K562 (cell line): Measurements from ENCODE around the gene USP24. TPM values are rescaled to one million over a fixed set of nuclear protein-coding genes. Genes with fewer than 3 reads are reported as not detected.

ENCODE experiments used
- ATAC-seq: fragments of 200-7000 bp; cut with Tn5 transposase; 3 replicates; pipeline ENCODE4 v1.9.1; 2020; ENCODE audit warnings: moderate library complexity
- BruUV-seq: library from RNA; stranded (reverse); fragments of 400-500 nt; replicated peaks from 2 replicates; lab custom pipeline; 2021; lab: Mats Ljungman, UMichigan
- CTCF ChIA-PET: fragments of 300-600 bp; formaldehyde crosslinking; extraction: SDS; loops from one replicate; lab custom pipeline; 2021; ENCODE audit warnings: low intra/inter-chr PET ratio; lab: Yijun Ruan, JAX
- POLR2A ChIA-PET: fragments of 300-600, 350-650 bp; sonication (Branson Sonifier 250); formaldehyde crosslinking; extraction: SDS; loops from one replicate; lab custom pipeline; 2021; ENCODE audit warnings: antibody characterized with exemption, inconsistent platforms; lab: Yijun Ruan, JAX
- DNase-seq, 4 experiments: peaks; one replicate each; pipeline versions ENCODE4 v3.0.0 to v3.0.0-alpha.2; 2011 to 2018; ENCODE audit warnings: low spot score in 3 of 4, mixed read lengths in 3 of 4; ENCODE audit errors: extremely low read depth in 1 of 4
- FAIRE-seq: peaks from 2 replicates; lab custom pipeline; 2011; peaks lifted over from hg19 to GRCh38; lab: Jason Lieb, UNC
- H2AFZ ChIP-seq: 2 replicates; pipeline ENCODE4 v1.6.0; 2011; ENCODE audit warnings: low read depth, low read length, control low read depth, inconsistent platforms
- H3K27ac ChIP-seq: fragments of 200-600 bp; 3 replicates; pipeline ENCODE4 v1.8.0; 2011; ENCODE audit warnings: low read depth, mild to moderate bottlenecking, control low read depth, inconsistent platforms, low read length, moderate library complexity, mixed read lengths; ENCODE audit errors: extremely low read depth
- H3K27me3 ChIP-seq, 2 experiments: fragments of 300-600 bp in 1 of 2; 2 replicates in 1 of 2; 3 replicates in 1 of 2; pipeline versions ENCODE4 v1.6.0 to v1.8.0; 2011; ENCODE audit warnings: inconsistent platforms in 2 of 2, low read length in 2 of 2, mild to moderate bottlenecking in 1 of 2, mixed read lengths in 1 of 2, moderate library complexity in 1 of 2; ENCODE audit not compliant: control insufficient read depth in 2 of 2, insufficient read depth in 2 of 2
- H3K36me3 ChIP-seq: fragments of 300-600 bp; 3 replicates; pipeline ENCODE4 v1.8.0; 2011; ENCODE audit warnings: mild to moderate bottlenecking, low read length, inconsistent platforms; ENCODE audit not compliant: control insufficient read depth, insufficient read depth
- H3K4me1 ChIP-seq, 2 experiments: fragments of 200-600 bp in 1 of 2; replicated peaks in 1 of 2; 2 replicates in 1 of 2; 3 replicates in 1 of 2; pipeline versions ENCODE4 v1.5.1 to v1.8.0; 2011; ENCODE audit warnings: inconsistent platforms in 2 of 2, low read length in 2 of 2, mild to moderate bottlenecking in 1 of 2, mixed read lengths in 1 of 2, moderate library complexity in 1 of 2; ENCODE audit not compliant: control insufficient read depth in 2 of 2, insufficient read depth in 2 of 2
- H3K4me2 ChIP-seq: 2 replicates; pipeline ENCODE4 v1.6.1; 2011; ENCODE audit warnings: low read length, control low read depth, inconsistent platforms, mixed read lengths; ENCODE audit not compliant: insufficient read depth
- H3K4me3 ChIP-seq: fragments of 200-600 bp; sonication (generic), shearing (Covaris generic); 2 replicates; pipeline ENCODE4 v1.5.1; 2016; ENCODE audit warnings: control low read depth, inconsistent platforms
- H3K79me2 ChIP-seq: fragments of 200-600 bp; 3 replicates; pipeline ENCODE4 v1.8.0; 2011; ENCODE audit warnings: low read length, inconsistent platforms; ENCODE audit not compliant: control insufficient read depth, insufficient read depth
- H3K9ac ChIP-seq, 2 experiments: 2 replicates each; pipeline versions ENCODE4 v1.6.0 to v1.6.1; 2011; ENCODE audit warnings: low read depth in 2 of 2, low read length in 2 of 2, control low read depth in 1 of 2, inconsistent platforms in 1 of 2, mild to moderate bottlenecking in 1 of 2, mixed read lengths in 1 of 2; ENCODE audit not compliant: insufficient read depth in 1 of 2
- H3K9me1 ChIP-seq: one replicate; pipeline ENCODE4 v1.6.0; 2011; ENCODE audit warnings: inconsistent platforms, mild to moderate bottlenecking, low read length, moderate library complexity; ENCODE audit not compliant: control insufficient read depth, insufficient read depth
- H3K9me3 ChIP-seq: replicated peaks from 2 replicates; pipeline ENCODE4 v1.5.1; 2011; ENCODE audit warnings: low read depth, low read length, inconsistent platforms; ENCODE audit not compliant: control insufficient read depth, insufficient read depth
- H4K20me1 ChIP-seq: replicated peaks from 2 replicates; pipeline ENCODE4 v1.6.1; 2011; ENCODE audit warnings: low read length, inconsistent platforms, mixed read lengths; ENCODE audit not compliant: control insufficient read depth, insufficient read depth
- ARID3A ChIP-seq: IDR thresholded peaks from 2 replicates; pipeline ENCODE4 v1.6.1; 2012; ENCODE audit warnings: low read depth, low read length, improper control_type of control experiment, borderline replicate concordance
- ATF2 ChIP-seq: sonication (generic); formaldehyde crosslinking; IDR thresholded peaks from 2 replicates; pipeline ENCODE4 v1.8.1; 2022; ENCODE audit warnings: missing genetic modification reagents
- CBFB ChIP-seq: sonication (generic); formaldehyde crosslinking; IDR thresholded peaks from 2 replicates; pipeline ENCODE4 v1.4.0; 2020; ENCODE audit warnings: mild to moderate bottlenecking, missing genetic modification reagents
- E2F8 ChIP-seq: fragments of 450-650 bp; IDR thresholded peaks from 2 replicates; pipeline ENCODE4 v1.7.1; 2018; ENCODE audit warnings: mild to moderate bottlenecking, low read depth; ENCODE audit not compliant: partially characterized antibody
- EP400 ChIP-seq: fragments of 450-650 bp; IDR thresholded peaks from 2 replicates; pipeline ENCODE4 v1.6.1; 2017; ENCODE audit warnings: antibody characterized with exemption, mild to moderate bottlenecking, moderate library complexity
- FOXM1 ChIP-seq, 2 experiments: fragments of 450-650 bp in 1 of 2; sonication (generic) in 1 of 2; formaldehyde crosslinking in 1 of 2; IDR thresholded peaks; 2 replicates each; pipeline versions ENCODE4 v1.6.1 to v1.9.0; 2017 to 2022; ENCODE audit warnings: low read depth in 2 of 2, mild to moderate bottlenecking in 2 of 2, missing genetic modification reagents in 1 of 2, moderate library complexity in 1 of 2
- ILK ChIP-seq: fragments of 450-650 bp; IDR thresholded peaks from 2 replicates; pipeline ENCODE4 v1.6.1; 2016; ENCODE audit warnings: missing genetic modification characterization, low read depth, mild to moderate bottlenecking, missing compliant biosample characterization, moderate library complexity, borderline replicate concordance
- JUND ChIP-seq, 2 experiments: IDR thresholded peaks; 2 replicates in 1 of 2; 3 replicates in 1 of 2; pipeline ENCODE4 v1.6.1; 2011; ENCODE audit warnings: borderline replicate concordance in 2 of 2, low read depth in 2 of 2, low read length in 2 of 2, improper control_type of control experiment in 1 of 2, missing biosample characterization in 1 of 2, missing genetic modification characterization in 1 of 2, missing genetic modification reagents in 1 of 2
- MAFG ChIP-seq: fragments of 450-650 bp; conservative IDR thresholded peaks from 2 replicates; pipeline ENCODE4 v1.6.1; 2016; ENCODE audit warnings: missing genetic modification characterization, missing compliant biosample characterization
- MXI1 ChIP-seq: IDR thresholded peaks from 2 replicates; pipeline ENCODE4 v1.6.1; 2011; ENCODE audit warnings: low read depth, mild to moderate bottlenecking, improper control_type of control experiment, low read length
- SAFB ChIP-seq: fragments of 200-400 bp; formaldehyde crosslinking; IDR thresholded peaks from 2 replicates; pipeline ENCODE4 v1.6.1; 2017; ENCODE audit warnings: low read depth, low read length, borderline replicate concordance
- SRF ChIP-seq, 2 experiments: fragments of 250-450, 450-650 bp in 1 of 2; sonication (Bioruptor Pico) in 1 of 2; sonication (generic) in 1 of 2; formaldehyde crosslinking; IDR thresholded peaks; 2 replicates each; pipeline versions ENCODE4 v1.5.0 to v1.5.1; 2020 to 2022; ENCODE audit warnings: mild to moderate bottlenecking in 1 of 2, missing genetic modification reagents in 1 of 2
- TEAD1 ChIP-seq, 2 experiments: fragments of 450-650 bp in 1 of 2; sonication (generic) in 1 of 2; formaldehyde crosslinking; IDR thresholded peaks; 2 replicates each; pipeline versions ENCODE4 v1.4.0 to v1.8.0; 2020 to 2022; ENCODE audit warnings: mild to moderate bottlenecking in 2 of 2, missing genetic modification reagents in 1 of 2
- ZFX ChIP-seq: sonication (generic); formaldehyde crosslinking; IDR thresholded peaks from 2 replicates; pipeline ENCODE4 v1.8.0; 2022; ENCODE audit warnings: mild to moderate bottlenecking, missing genetic modification reagents, moderate library complexity
- ZNF41 ChIP-seq: fragments of 250-450 bp; sonication (Bioruptor Pico); conservative IDR thresholded peaks from 2 replicates; pipeline ENCODE4 v1.4.0; 2020; ENCODE audit warnings: mild to moderate bottlenecking
- WGBS: fragments of 100-300 bp; shearing (Covaris generic); methylation state at CpG from one replicate; pipeline ENCODE4 v1.1.6; 2016; ENCODE audit warnings: low coverage, mixed read lengths; ENCODE audit not compliant: insufficient coverage; ENCODE audit errors: missing lambda C conversion rate; 5-methylcytosine and 5-hydroxymethylcytosine counted together
- in situ Hi-C: fragments of 300-500 bp; cut with MboI; formaldehyde crosslinking; loops from 4 replicates; pipeline ENCODE4 v1.15.0; 2018; ENCODE audit warnings: inconsistent platforms, mixed read lengths
- intact Hi-C: fragments of 100-400 bp; cut with micrococcal nuclease; formaldehyde crosslinking; loops from 2 replicates; pipeline ENCODE4 v1.14.2; 2022
- polyA plus RNA-seq, 8 experiments: library from polyadenylated mRNA; depleted of rRNA in 4 of 8; stranded (reverse) in 5 of 8; unstranded in 3 of 8; fragments of >200 nt; fragmentation: Nextera tagmentation in 2 of 8; fragmentation: Illumina TruSeq in 1 of 8; extraction: Ambion mirVana in 2 of 8; extraction: Trizol in 1 of 8; gene quantifications; 2 replicates each; pipeline versions ENCODE4 v1.2.1 to v1.2.3, GENCODE V29; 2011 to 2014; ENCODE audit warnings: inconsistent platforms in 1 of 8, missing spikeins in 1 of 8
- total RNA-seq, 7 experiments: library from RNA; depleted of rRNA in 6 of 7; stranded (reverse); fragments of >200 nt in 6 of 7; fragmentation: Illumina TruSeq in 2 of 7; extraction: Trizol in 2 of 7; gene quantifications; 2 replicates each; pipeline versions ENCODE4 v1.2.1 to v1.2.3, GENCODE V29; 2011 to 2021; ENCODE audit warnings: low replicate concordance in 1 of 7

Gene USP24
- total and polyA plus RNA-seq, 9 of the 15 experiments (the other 6 are each of a cell fraction or from before 2014, with no cell fraction given), result 7.7 to 62.6 (median 36.8) TPM

- no peak for ATAC-seq
- Histone ChIP-seq H3K9me3 (no peaks in the 10 kb centered on the region), H3K9ac (no peak overlapping the region), H2AFZ (no peak overlapping the region), H3K4me2 (no peak overlapping the region), H4K20me1 (no peaks in the 10 kb centered on the region), H3K36me3 (no peaks in the 10 kb centered on the region), H3K79me2 (no peaks in the 10 kb centered on the region), H3K4me1 (peaks cover 4 to 13% of the 10 kb centered on the region in 2 experiments; a peak in 3 of 5 replicates), H3K4me3 (no peak overlapping the region), H3K27me3 (no peaks in the 10 kb centered on the region), H3K9me1 (no peaks in the 10 kb centered on the region), H3K27ac (no peak overlapping the region)
- no peak for FAIRE-seq
- CTCF ChIA-PET, result no interaction called here
- BruUV-seq, result no TSS peak
- intact Hi-C loops, result no loop called here
- DNase-seq, result no peak
- 14% methylated on average over 1 of the region's 1 CpG for WGBS
- in situ Hi-C loops, result no loop called here
- POLR2A ChIA-PET, result interaction anchor here (1.6 kb wide), 1 partner anchor 9 kb away, joined by 3 read pairs; no protein-coding TSS in a partner anchor
- TF ChIP-seq SAFB, result no peak
- no peak for TF ChIP-seq CBFB (CRISPR knock-in tag)
- no peak for TF ChIP-seq JUND (IDR thresholded peaks at IDR 0.05; ENCODE audit: borderline replicate concordance, low read depth, low read length)
- TF ChIP-seq JUND (tag; IDR thresholded peaks at IDR 0.05; ENCODE audit: borderline replicate concordance, low read depth, low read length), result no peak
- TF ChIP-seq TEAD1 (CRISPR knock-in tag; IDR thresholded peaks at IDR 0.05), result no peak
- TF ChIP-seq ARID3A, result no peak
- TF ChIP-seq ZFX (CRISPR knock-in tag), result no peak
- TF ChIP-seq ZNF41 (CRISPR knock-in tag), result no peak
- TF ChIP-seq ILK (tag), result no peak
- no peak for TF ChIP-seq FOXM1 (IDR thresholded peaks at IDR 0.05; ENCODE audit: low read depth)
- no peak for TF ChIP-seq FOXM1 (CRISPR knock-in tag; IDR thresholded peaks at IDR 0.05; ENCODE audit: low read depth)
- no peak for TF ChIP-seq E2F8
- no peak for TF ChIP-seq MAFG (tag)
- TF ChIP-seq SRF (CRISPR knock-in tag; IDR thresholded peaks at IDR 0.05), result no peak
- no peak for TF ChIP-seq ATF2 (CRISPR knock-in tag)
- TF ChIP-seq EP400, result no peak
- TF ChIP-seq MXI1, result no peak
Observed at GRCh38 chr1:55262822-55263221, 47.7 kb upstream of the USP24 start.
